Cardiac muscle cell (in vitro differentiated cells and primary cell): Measurements from ENCODE around the gene KIAA1671. TPM values are rescaled to one million over a fixed set of nuclear protein-coding genes. Genes with fewer than 3 reads are reported as not detected.
A peak's percentile ranks its signal among the peaks of the same experiment; 100 is the strongest.

Experiments used
- DNase-seq, 2 donors: peaks; one replicate each; pipeline versions ENCODE4 v3.0.0 to v3.0.0-alpha.2; 2010 to 2017; ENCODE audit warnings: low read depth in 1 of 2, low spot score in 1 of 2
- H3K27ac ChIP-seq: fragments of 200-600 bp; sonication (generic); 2 replicates; pipeline ENCODE4 v1.5.1; 2016
- H3K27me3 ChIP-seq: fragments of 200-600 bp; sonication (generic); 2 replicates; pipeline ENCODE4 v1.6.0; 2016; ENCODE audit warnings: control low read depth
- H3K36me3 ChIP-seq: fragments of 200-600 bp; sonication (generic); 2 replicates; pipeline ENCODE4 v1.5.1; 2016; ENCODE audit warnings: control low read depth
- H3K4me1 ChIP-seq: fragments of 200-600 bp; sonication (generic); 2 replicates; pipeline ENCODE4 v1.8.1; 2017; ENCODE audit warnings: low read depth, mild to moderate bottlenecking, mixed run types
- H3K4me3 ChIP-seq: fragments of 200-600 bp; sonication (generic); 2 replicates; pipeline ENCODE4 v1.5.1; 2016; ENCODE audit warnings: mild to moderate bottlenecking
- H3K9me3 ChIP-seq: fragments of 200-600 bp; sonication (generic); 2 replicates; pipeline ENCODE4 v1.5.1; 2017; ENCODE audit warnings: low read depth, mild to moderate bottlenecking, control low read depth
- CTCF ChIP-seq: IDR thresholded peaks from 2 replicates; pipeline ENCODE4 v1.5.1; 2012; ENCODE audit warnings: low read depth, mild to moderate bottlenecking, low read length
- polyA plus RNA-seq: library from polyadenylated mRNA; unstranded; fragments of >200 nt; fragmentation: Nextera tagmentation; extraction: Ambion mirVana; gene quantifications from 2 replicates; pipeline ENCODE4 v1.2.1, GENCODE V29; 2016
- total RNA-seq: library from RNA; depleted of rRNA; stranded (reverse); fragments of >200 nt; gene quantifications from 2 replicates; pipeline ENCODE4 v1.2.3, GENCODE V29; 2016

Gene KIAA1671
- total and polyA plus RNA-seq, 2 experiments from 2014 or later = 10.9 to 37.3 TPM

GRCh38 chr22:24938741-24939341, 13.7 kb upstream of the KIAA1671 start:
- no peaks in the 10 kb centered on the region for H3K4me1 ChIP-seq
- H3K4me3 ChIP-seq = no peak overlapping the region
- no peaks in the 10 kb centered on the region for H3K9me3 ChIP-seq
- peak; percentile 60 to 72 for DNase-seq
- H3K27me3 ChIP-seq = no peaks in the 10 kb centered on the region
- peak; percentile 75 for TF ChIP-seq CTCF
- no peak overlapping the region for H3K27ac ChIP-seq
- no peaks in the 10 kb centered on the region for H3K36me3 ChIP-seq

GRCh38 chr22:24942301-24942700, 10.2 kb upstream of the KIAA1671 start:
- H3K4me3 ChIP-seq = no peak overlapping the region
- TF ChIP-seq CTCF = no peak
- no peaks in the 10 kb centered on the region for H3K27me3 ChIP-seq
- H3K9me3 ChIP-seq = no peaks in the 10 kb centered on the region
- no peak overlapping the region for H3K27ac ChIP-seq
- H3K4me1 ChIP-seq = no peaks in the 10 kb centered on the region
- no peaks in the 10 kb centered on the region for H3K36me3 ChIP-seq
- no peak for DNase-seq

GRCh38 chr22:24944217-24944937, 8.1 kb upstream of the KIAA1671 start:
- no peak for TF ChIP-seq CTCF
- no peak for DNase-seq
- Histone ChIP-seq H3K27ac (no peak overlapping the region), H3K27me3 (no peaks in the 10 kb centered on the region), H3K4me3 (no peak overlapping the region), H3K9me3 (no peaks in the 10 kb centered on the region), H3K4me1 (no peaks in the 10 kb centered on the region), H3K36me3 (no peaks in the 10 kb centered on the region)

GRCh38 chr22:24945430-24945829, 7.1 kb upstream of the KIAA1671 start:
- TF ChIP-seq CTCF = no peak
- H3K4me1 ChIP-seq = no peaks in the 10 kb centered on the region
- H3K27ac ChIP-seq = no peak overlapping the region
- H3K36me3 ChIP-seq = no peaks in the 10 kb centered on the region
- no peaks in the 10 kb centered on the region for H3K9me3 ChIP-seq
- H3K4me3 ChIP-seq = no peak overlapping the region
- DNase-seq = no peak
- H3K27me3 ChIP-seq = no peaks in the 10 kb centered on the region

- H3K27ac ChIP-seq = no peak overlapping the region
Observed at GRCh38 chr22:24947383-24947782, 5.1 kb upstream of the KIAA1671 start.

More at GRCh38 chr22:24947383-24947782, 5.1 kb upstream of the KIAA1671 start:
- H3K36me3 ChIP-seq = no peaks in the 10 kb centered on the region
- H3K27me3 ChIP-seq = no peaks in the 10 kb centered on the region
- no peaks in the 10 kb centered on the region for H3K9me3 ChIP-seq
- no peak for DNase-seq
- no peaks in the 10 kb centered on the region for H3K4me1 ChIP-seq
- TF ChIP-seq CTCF = no peak
- no peak overlapping the region for H3K4me3 ChIP-seq
